B cell (primary cell): Measurements from ENCODE around the gene PTGES2. TPM values are rescaled to one million over a fixed set of nuclear protein-coding genes. Genes with fewer than 3 reads are reported as not detected.

Experiments used
- ATAC-seq: fragments of 200-7000 bp; cut with Tn5 transposase; one replicate; pipeline ENCODE4 v1.10.0; 2021; ENCODE audit warnings: low read depth, mild to moderate bottlenecking, moderate number of reproducible peaks, moderate library complexity
- CTCF ChIA-PET: fragments of 350-600 bp; sonication (Branson Sonifier 250); formaldehyde crosslinking; loops from one replicate; lab custom pipeline; 2021; ENCODE audit warnings: antibody characterized with exemption, inconsistent platforms; lab: Charles Lee
- POLR2A ChIA-PET: fragments of 350-600 bp; sonication (Branson Sonifier 250); formaldehyde crosslinking; loops from one replicate; lab custom pipeline; 2021; ENCODE audit warnings: antibody characterized with exemption; lab: Charles Lee
- DNase-seq: peaks from one replicate; pipeline ENCODE4 v3.0.0; 2013
- H2AFZ ChIP-seq: 2 replicates; pipeline ENCODE4 v1.6.1; 2012; ENCODE audit warnings: mild to moderate bottlenecking, low read depth, low read length; ENCODE audit not compliant: insufficient read depth, poor library complexity, severe bottlenecking
- H3K27ac ChIP-seq, 2 donors: 1 replicate in 1 of 2; 2 replicates in 1 of 2; pipeline ENCODE4 v1.5.1; 2012 to 2013; ENCODE audit warnings: low read length in 2 of 2, mild to moderate bottlenecking in 2 of 2, moderate library complexity in 1 of 2
- H3K27me3 ChIP-seq, 4 experiments: fragments of 200-600 bp in 1 of 4; sonication (generic) in 1 of 4; replicated peaks in 1 of 4; 1 replicate in 2 of 4; 2 replicates in 2 of 4; pipeline versions ENCODE4 v1.6.1 to v1.7.0; 2013 to 2016; ENCODE audit warnings: low read length in 3 of 4, mild to moderate bottlenecking in 2 of 4, mixed read lengths in 1 of 4, moderate library complexity in 1 of 4; ENCODE audit not compliant: insufficient read depth in 4 of 4, control insufficient read depth in 3 of 4; ENCODE audit errors: control extremely low read depth in 1 of 4
- H3K36me3 ChIP-seq, 2 experiments: replicated peaks in 1 of 2; 1 replicate in 1 of 2; 2 replicates in 1 of 2; pipeline versions ENCODE4 v1.6.1 to v1.7.1; 2013; ENCODE audit warnings: low read length in 1 of 2; ENCODE audit not compliant: insufficient read depth in 2 of 2, control insufficient read depth in 1 of 2; ENCODE audit errors: control extremely low read depth in 1 of 2, extremely low read depth in 1 of 2
- H3K4me1 ChIP-seq, 2 donors: fragments of 200-600 bp in 1 of 2; sonication (generic) in 1 of 2; 1 replicate in 1 of 2; 2 replicates in 1 of 2; pipeline versions ENCODE4 v1.5.1 to v1.6.1; 2013 to 2017; ENCODE audit warnings: low read length in 2 of 2; ENCODE audit not compliant: control insufficient read depth in 2 of 2, insufficient read depth in 2 of 2
- H3K4me2 ChIP-seq: replicated peaks from 2 replicates; pipeline ENCODE3; 2012; ENCODE audit warnings: mild to moderate bottlenecking, low read depth, low read length; ENCODE audit not compliant: poor library complexity, severe bottlenecking
- H3K4me3 ChIP-seq, 5 experiments: fragments of 200-600 bp in 1 of 5; sonication (generic) in 1 of 5; 1 replicate in 3 of 5; 2 replicates in 2 of 5; pipeline versions ENCODE4 v1.5.1 to v1.7.0; 2011 to 2016; ENCODE audit warnings: low read length in 4 of 5, mild to moderate bottlenecking in 4 of 5, low read depth in 2 of 5, control low read depth in 1 of 5, moderate library complexity in 1 of 5; ENCODE audit not compliant: insufficient read depth in 1 of 5; ENCODE audit errors: control extremely low read depth in 1 of 5, extremely low read depth in 1 of 5
- H3K79me2 ChIP-seq: fragments of 200-600 bp; sonication (generic); one replicate; pipeline ENCODE4 v1.6.0; 2016; ENCODE audit warnings: low read length; ENCODE audit not compliant: control insufficient read depth, insufficient read depth
- H3K9ac ChIP-seq: fragments of 200-600 bp; sonication (generic); 2 replicates; pipeline ENCODE4 v1.6.1; 2017; ENCODE audit warnings: mild to moderate bottlenecking, low read length, moderate library complexity
- H3K9me3 ChIP-seq, 3 donors: one replicate each; pipeline versions ENCODE4 v1.6.1 to v1.7.1; 2013; ENCODE audit warnings: low read length in 2 of 3; ENCODE audit not compliant: control insufficient read depth in 2 of 3, insufficient read depth in 1 of 3; ENCODE audit errors: control extremely low read depth in 1 of 3
- H4K20me1 ChIP-seq: 2 replicates; pipeline ENCODE4 v1.6.0; 2012; ENCODE audit warnings: mild to moderate bottlenecking, low read length; ENCODE audit not compliant: insufficient read depth, control insufficient read depth, poor library complexity, severe bottlenecking
- H3K27ac Mint-ChIP-seq: one replicate; pipeline ENCODE4 v1.8.0; 2021; ENCODE audit warnings: mixed read lengths
- H3K27me3 Mint-ChIP-seq: one replicate; pipeline ENCODE4 v1.8.0; 2021; ENCODE audit warnings: mixed read lengths
- H3K4me1 Mint-ChIP-seq: one replicate; pipeline ENCODE4 v1.8.0; 2021; ENCODE audit warnings: mixed read lengths
- H3K4me3 Mint-ChIP-seq: one replicate; pipeline ENCODE4 v1.8.0; 2021; ENCODE audit warnings: mixed read lengths
- H3K9me3 Mint-ChIP-seq: one replicate; pipeline ENCODE4 v1.8.0; 2022; ENCODE audit warnings: mixed read lengths; ENCODE audit not compliant: insufficient read depth
- EZH2 ChIP-seq: IDR thresholded peaks from 2 replicates; pipeline ENCODE4 v1.6.1; 2012; ENCODE audit warnings: borderline replicate concordance, low read depth, mild to moderate bottlenecking, moderate library complexity, low read length; ENCODE audit not compliant: insufficient read depth, poor library complexity, severe bottlenecking
- WGBS: methylation state at CpG from one replicate; pipeline ENCODE4 v1.1.5; 2013; ENCODE audit warnings: missing lambda C conversion rate; ENCODE audit not compliant: insufficient coverage; 5-methylcytosine and 5-hydroxymethylcytosine counted together
- intact Hi-C: fragments of 100-400 bp; cut with micrococcal nuclease; formaldehyde crosslinking; loops from one replicate; pipeline ENCODE4 v1.10.0; 2022
- polyA plus RNA-seq: library from polyadenylated mRNA; depleted of rRNA; stranded (reverse); fragments of >200 nt; gene quantifications from 2 replicates; pipeline ENCODE4 v1.2.3, GENCODE V29; 2012
- total RNA-seq, 2 donors: library from RNA; stranded (reverse); fragments of 120-200 nt in 1 of 2; gene quantifications; 1 replicate in 1 of 2; 2 replicates in 1 of 2; pipeline versions ENCODE4 v1.2.3 to v1.2.4, GENCODE V29; 2013 to 2022
- TF ChIP-seq, protein P1 (sequence below): fragments of 200-600 bp; IDR thresholded peaks from one replicate; pipeline ENCODE4 v1.8.0; 2022; ENCODE audit warnings: antibody characterized with exemption, mild to moderate bottlenecking

Gene PTGES2
- total and polyA plus RNA-seq, 2 donors (not counting 1 experiment from before 2014, with no cell fraction given), result 77.8 to 113 TPM

- Mint-ChIP-seq H3K9me3 (no peaks in the 10 kb centered on the region), H3K27ac (no peak overlapping the region), H3K4me1 (peaks cover 26% of the 10 kb centered on the region), H3K4me3 (no peak overlapping the region), H3K27me3 (no peaks in the 10 kb centered on the region)
- Histone ChIP-seq H2AFZ (no peak overlapping the region), H3K9me3 (no peaks in the 10 kb centered on the region), H4K20me1 (peaks cover 61% of the 10 kb centered on the region), H3K27me3 (no peaks in the 10 kb centered on the region), H3K79me2 (peaks cover 91% of the 10 kb centered on the region), H3K36me3 (peaks cover 2 to 4% of the 10 kb centered on the region in 2 experiments), H3K4me1 (peaks cover 19 to 26% of the 10 kb centered on the region in 2 donors), H3K4me2 (no peak overlapping the region), H3K4me3 (no peak overlapping the region), H3K27ac (no peak overlapping the region), H3K9ac (no peak overlapping the region)
- ChIA-PET POLR2A (interaction anchor here (0.7 kb wide), 1 partner anchor 471 kb away, joined by 4 read pairs; no protein-coding TSS in a partner anchor), CTCF (interaction anchor here (0.7 to 3.5 kb wide), 6 partner anchors 28 to 581 kb away, joined by 3 to 14 read pairs (median 3); partner anchors contain the start of gene TOR2A)
- 100% methylated on average over 1 of the region's 1 CpG for WGBS
- ATAC-seq (no peak), DNase-seq (no peak)
- intact Hi-C loops, result no loop called here
- TF ChIP-seq, protein P1, sequence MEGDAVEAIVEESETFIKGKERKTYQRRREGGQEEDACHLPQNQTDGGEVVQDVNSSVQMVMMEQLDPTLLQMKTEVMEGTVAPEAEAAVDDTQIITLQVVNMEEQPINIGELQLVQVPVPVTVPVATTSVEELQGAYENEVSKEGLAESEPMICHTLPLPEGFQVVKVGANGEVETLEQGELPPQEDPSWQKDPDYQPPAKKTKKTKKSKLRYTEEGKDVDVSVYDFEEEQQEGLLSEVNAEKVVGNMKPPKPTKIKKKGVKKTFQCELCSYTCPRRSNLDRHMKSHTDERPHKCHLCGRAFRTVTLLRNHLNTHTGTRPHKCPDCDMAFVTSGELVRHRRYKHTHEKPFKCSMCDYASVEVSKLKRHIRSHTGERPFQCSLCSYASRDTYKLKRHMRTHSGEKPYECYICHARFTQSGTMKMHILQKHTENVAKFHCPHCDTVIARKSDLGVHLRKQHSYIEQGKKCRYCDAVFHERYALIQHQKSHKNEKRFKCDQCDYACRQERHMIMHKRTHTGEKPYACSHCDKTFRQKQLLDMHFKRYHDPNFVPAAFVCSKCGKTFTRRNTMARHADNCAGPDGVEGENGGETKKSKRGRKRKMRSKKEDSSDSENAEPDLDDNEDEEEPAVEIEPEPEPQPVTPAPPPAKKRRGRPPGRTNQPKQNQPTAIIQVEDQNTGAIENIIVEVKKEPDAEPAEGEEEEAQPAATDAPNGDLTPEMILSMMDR, result no peak
- no peak for TF ChIP-seq EZH2
These were observed 38.2 kb downstream of the PTGES2 start for GRCh38 chr9:128089299-128089698.

GRCh38 chr9:128088253-128088945 is 39.1 kb downstream of the PTGES2 start:
- H3K27me3 ChIP-seq, result no peaks in the 10 kb centered on the region
- Mint-ChIP-seq H3K4me3 (no peak overlapping the region), H3K27me3 (no peaks in the 10 kb centered on the region), H3K9me3 (no peaks in the 10 kb centered on the region), H3K4me1 (peaks cover 24% of the 10 kb centered on the region), H3K27ac (no peak overlapping the region)
- intact Hi-C loops, result no loop called here
- H3K79me2 ChIP-seq, result peaks cover 98% of the 10 kb centered on the region
- no peak overlapping the region for H3K27ac ChIP-seq
- ChIA-PET CTCF (interaction anchor here (0.9 to 3.5 kb wide), 3 partner anchors 29 to 354 kb away, joined by 3 to 14 read pairs (median 6); partner anchors contain the start of gene TOR2A), POLR2A (interaction anchor here (0.5 to 0.6 kb wide), 2 partner anchors 54 to 1962 kb away, joined by 3 to 4 read pairs; no protein-coding TSS in a partner anchor)
- no peak overlapping the region for H3K9ac ChIP-seq
- H4K20me1 ChIP-seq, result peaks cover 54% of the 10 kb centered on the region
- H3K36me3 ChIP-seq, result peaks cover 2 to 4% of the 10 kb centered on the region in 2 experiments
- no peak overlapping the region for H3K4me2 ChIP-seq
- ATAC-seq (no peak), DNase-seq (no peak)
- H3K4me1 ChIP-seq, result peaks cover 10 to 17% of the 10 kb centered on the region in 2 donors
- H3K4me3 ChIP-seq, result no peak overlapping the region
- no peak overlapping the region for H2AFZ ChIP-seq
- H3K9me3 ChIP-seq, result no peaks in the 10 kb centered on the region
- WGBS, result 95% methylated on average over 4 of the region's 9 CpGs
- TF ChIP-seq, protein P1, result no peak
- TF ChIP-seq EZH2, result no peak
